SIG-M5 treated with dmso at 0.1 percent for 504 hours (cell line): ENCODE measurements around the gene ADAM19.

ENCODE experiments used
- DNase-seq: peaks from one replicate; lab custom pipeline; 2025; ENCODE audit not compliant: unreplicated experiment; lab: John Stamatoyannopoulos, UW

Gene ADAM19

DNA sequence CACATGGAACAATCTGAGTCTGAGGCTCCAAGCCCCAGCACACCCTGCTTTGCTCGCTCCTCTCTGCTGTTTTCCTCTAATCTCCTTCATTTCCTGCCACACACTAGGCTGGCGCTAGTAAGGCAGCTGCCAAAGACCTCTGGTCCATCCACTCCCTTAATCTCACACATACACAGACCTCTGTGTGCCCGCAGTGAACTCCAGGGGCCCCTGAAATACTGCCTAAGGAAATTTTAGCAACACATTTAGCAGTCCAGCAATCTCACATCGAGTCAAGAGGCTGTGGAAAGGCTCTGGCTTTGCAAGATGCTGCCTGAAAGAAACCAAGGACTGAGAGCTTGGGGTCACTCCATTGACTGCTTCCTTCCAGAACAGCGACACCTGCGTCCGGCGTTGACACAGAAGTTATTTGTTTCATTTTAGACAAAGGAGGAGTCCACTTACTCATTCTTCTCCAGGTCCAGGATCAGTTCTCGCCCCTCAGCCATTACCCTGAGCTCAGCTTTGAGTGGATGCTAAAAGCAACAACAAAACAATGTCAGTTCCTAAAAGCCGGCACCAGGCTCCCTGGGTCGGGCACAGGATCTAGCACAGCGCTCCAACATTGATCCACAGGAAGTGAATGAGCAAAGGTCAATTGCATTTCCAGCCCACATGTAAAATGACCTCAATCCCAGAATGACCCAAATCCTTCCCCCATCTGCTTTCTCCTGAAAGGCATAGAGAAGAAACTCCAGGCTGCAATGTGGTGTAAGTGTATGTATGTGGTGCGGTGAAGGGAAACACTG lies 11.5 kb downstream of the ADAM19 start:
- no peak for DNase-seq

DNA sequence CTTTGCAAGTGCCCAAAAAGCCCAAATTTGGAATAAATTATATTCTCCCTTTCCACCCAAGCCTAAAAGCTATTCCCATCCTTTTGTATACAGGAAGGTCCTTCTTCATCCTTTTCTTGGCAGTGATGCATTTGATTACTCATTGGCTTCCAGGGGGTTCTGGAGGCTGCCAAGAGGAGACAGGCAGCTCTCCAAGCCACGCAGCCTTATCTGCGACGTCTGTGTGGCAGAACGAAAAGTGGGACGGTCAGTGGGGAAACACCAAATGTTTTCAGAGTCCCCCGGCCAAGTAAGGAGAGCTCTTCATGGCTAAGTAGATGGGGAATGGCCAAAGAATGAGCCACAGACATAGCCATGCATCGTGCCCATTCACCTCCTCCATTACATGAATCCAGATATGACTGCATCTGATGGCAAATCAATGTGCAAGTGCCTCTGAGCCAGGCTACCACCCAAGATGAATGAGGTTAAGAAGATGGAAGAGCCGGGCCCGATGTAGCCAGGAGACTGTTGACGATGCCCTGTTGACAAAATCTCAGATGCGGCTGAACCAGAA lies 12.1 kb downstream of the ADAM19 start:
- DNase-seq = no peak

DNA sequence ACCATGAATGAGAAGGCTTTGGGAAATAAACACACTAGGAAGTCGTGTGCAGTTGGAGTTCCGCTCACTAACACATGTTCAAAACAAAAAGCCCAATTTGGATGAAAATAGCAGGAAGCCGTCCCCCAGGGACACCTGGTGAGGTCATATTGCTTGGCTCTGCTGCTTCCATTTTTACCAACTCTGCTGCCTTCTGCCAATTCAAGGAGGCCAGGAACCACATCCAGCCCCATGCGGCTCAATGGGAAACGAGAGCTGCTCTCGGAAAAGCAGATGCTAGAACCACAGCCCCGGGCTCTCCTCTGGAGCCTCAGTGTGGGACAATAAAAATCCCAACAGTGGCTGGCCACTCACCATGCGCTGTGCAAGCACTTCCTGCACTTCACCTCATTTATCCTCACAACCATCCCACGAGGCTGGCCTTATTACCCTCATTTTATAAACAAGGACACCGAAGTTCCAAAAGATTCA lies 13.4 kb downstream of the ADAM19 start:
- no peak for DNase-seq

DNA sequence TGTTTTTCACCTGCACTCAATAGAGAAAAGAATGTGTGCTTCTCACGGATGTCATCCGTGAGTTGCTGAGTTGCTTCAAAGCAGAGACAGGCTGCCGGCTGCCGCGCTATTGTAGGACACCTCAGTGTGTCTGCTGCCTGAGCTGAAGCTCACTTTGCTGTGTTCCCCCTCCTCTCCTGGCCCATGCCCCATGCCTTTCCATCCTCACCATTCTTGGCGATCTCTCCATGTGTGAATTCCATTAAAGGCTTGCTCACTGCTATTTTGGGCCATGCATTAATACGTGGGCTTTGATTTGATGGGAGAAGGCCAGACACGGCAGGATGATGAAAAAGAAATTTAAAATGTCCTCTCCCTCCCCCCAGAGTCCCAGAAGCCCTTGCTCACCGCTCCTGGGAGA lies 14.5 kb downstream of the ADAM19 start:
- no peak for DNase-seq

DNA sequence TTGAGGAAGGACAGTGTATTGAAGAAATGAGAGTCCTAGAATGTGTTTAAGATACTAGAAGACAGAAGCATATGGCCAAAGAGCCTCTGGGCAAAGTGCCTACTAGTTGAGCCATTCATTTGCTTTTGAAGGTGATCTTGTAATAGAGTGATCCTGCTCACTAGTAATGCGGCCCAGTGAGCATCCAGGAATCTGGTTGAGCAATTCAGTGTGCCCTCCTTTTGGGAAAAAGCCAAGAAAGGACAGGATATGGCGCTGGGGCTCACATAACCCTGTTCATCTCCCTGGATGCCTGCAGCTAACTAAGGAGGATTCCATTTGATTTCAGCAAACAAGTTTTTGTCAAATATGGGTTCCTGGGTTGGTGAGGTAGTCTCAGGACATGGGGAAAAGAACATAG lies 16.3 kb downstream of the ADAM19 start:
- no peak for DNase-seq

DNA sequence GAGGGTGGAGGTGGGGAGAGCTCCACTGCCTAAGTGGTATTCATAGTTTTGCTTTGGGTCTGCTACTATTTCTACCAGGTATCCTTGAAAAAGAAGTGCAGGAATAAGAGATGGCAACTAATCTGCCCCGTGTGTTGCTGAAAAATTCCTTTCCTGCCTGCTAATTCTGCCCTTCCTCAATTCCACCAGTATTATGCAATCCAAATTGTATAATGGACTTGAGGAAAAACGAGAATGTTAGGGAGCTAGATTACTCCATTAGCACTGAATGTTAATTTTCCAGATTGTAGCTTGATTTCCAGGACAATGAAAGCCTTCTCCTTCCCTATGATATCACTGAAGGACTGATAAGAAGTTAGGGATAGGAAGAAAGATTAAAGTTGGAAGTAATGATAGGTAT lies 16.9 kb downstream of the ADAM19 start:
- DNase-seq = no peak

DNA sequence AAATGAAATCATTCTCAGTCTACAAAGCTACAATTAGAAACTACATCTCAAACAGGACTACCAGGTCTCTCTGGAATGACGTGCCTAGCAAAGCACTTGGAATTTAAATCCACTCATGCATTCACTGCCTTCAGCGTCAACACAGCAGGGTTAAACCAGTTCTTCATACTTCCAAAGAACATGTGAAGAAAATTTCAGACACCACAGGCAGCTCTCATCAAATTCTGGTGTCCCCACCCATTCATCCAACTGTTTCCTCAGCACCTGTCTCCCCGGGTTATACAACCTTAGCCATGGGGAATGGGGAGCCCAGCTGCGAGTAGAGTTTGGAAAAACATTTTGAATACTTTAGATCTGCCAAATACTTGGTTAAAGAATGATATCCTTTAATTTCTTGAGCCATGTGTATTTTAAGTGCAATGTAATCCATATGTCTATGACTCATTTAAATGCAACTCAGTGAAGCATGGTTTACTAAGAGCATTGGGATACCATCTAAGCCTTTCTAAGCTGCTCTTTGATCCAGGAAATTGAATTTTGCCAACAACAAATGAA lies 17.5 kb downstream of the ADAM19 start:
- DNase-seq = no peak

DNA sequence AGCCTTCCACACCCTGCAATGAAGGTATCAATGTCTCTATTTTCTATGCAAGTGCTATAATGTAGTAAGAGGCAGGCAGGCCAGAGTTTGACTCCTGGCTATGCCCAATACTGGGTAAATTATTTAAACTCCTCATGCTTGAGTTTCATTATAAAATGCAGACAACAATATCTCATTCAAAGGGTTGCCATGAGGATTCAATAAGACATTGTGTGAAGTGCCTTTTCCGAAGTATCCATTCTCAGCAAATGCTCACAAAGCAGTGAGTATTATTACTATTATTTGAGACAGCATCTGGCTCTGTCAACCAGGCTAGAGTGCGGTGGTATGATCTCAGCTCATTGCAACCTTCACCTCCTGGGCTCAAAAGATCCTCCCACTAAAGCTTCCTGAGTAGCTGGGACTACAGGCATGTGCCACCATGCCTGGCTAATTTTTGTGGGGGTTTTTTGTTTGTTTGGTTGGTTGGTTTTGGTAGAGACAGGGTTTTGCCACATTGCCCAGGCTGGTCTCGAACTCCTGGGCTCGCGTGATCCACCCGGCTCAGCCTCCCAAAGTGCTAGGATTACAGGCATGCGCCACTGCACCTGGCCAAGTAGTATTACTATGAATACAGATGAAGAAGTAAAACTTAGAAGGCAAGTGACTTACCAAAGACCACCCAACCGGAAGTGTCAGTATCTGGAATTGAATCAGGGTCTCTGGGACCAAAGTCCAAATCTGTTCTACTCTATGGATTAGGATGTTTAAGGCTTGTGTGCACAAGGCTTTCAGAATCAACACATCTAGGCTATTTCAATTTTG lies 18.8 kb downstream of the ADAM19 start:
- DNase-seq = no peak

DNA sequence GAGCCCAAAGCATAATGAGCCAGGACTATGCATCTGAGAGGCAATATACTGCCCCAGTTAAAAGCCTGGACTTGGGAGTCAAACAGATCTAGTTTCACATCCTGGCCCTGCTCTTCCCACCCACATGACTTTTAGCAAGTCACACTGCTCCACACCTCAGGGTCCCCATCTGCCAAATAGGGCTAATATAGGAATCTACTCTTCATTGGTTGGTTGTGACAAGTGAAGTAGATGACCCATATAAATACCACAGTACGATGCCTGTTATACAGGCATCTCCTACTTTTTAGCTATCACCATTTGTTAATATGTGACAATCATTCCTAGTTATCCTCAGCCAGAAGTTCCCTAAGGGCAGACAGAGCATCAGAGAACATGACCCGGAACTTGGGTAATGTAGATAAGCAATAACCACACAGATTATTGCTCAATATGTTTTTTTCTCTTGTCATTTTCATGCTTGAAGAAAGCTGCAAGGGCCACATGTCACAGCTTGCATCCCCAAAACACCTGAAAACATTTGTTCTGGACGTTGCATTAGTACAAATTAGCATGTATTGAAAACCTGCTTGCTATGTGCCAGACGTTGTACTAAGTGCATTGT lies 20.4 kb downstream of the ADAM19 start:
- DNase-seq = peak; percentile 36

DNA sequence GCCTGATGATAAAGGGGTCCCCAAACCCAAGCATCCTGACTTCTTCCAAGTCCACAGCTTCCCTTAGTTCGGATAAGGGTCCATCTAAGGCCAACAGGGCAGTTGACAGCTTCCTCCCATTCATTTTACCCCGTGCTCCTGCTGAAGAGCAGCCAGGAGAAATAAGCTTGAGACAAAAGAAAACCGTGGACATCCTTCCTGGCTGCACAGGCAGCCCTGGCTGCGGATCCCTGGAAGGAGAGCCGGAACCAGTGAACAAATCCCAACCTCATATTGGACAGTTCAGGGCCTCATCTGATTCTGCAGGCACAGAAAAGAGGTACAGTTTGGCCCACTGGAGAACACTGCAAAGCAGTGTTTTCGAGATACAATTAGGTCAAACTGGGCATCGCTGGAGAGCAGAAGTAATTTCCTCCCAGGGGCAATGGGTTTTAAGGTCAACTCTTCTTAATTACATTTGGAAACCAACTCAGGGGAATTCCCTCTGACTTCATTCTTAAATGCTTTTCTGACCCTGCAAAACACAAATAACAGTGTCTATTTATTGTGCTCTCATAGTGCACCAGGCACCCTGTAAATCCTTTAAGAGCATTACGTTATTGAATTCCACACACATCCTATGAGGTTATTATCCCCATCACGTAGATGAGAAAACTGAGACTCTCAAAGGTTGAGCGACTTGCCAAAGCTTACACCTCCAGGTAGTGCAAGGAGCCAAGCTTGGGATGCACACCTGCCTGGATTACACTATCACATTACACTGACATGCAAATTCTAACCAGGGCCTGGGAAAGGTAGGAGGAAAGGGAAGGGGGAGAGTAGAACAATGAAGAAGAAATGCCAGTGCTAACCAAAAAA lies 21.2 kb downstream of the ADAM19 start:
- no peak for DNase-seq

DNA sequence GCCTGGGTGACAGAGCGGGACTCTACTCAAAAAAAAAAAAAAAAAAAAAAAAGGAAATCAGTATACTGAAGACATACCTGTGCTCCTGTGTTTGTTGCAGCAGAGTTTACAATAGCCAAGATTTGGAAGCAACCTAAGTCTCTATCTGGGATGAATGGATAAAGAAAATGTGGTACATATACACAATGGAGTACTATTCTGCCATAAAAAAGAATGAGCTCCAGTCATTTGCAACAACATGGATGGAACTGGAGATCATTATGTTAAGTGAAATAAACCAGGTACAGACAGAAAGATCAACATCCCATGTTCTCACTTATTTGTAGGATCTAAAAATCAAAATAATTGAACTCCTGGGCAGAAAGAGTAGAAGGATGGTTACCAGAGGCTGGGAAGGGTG lies 22.9 kb downstream of the ADAM19 start:
- DNase-seq = no peak

DNA sequence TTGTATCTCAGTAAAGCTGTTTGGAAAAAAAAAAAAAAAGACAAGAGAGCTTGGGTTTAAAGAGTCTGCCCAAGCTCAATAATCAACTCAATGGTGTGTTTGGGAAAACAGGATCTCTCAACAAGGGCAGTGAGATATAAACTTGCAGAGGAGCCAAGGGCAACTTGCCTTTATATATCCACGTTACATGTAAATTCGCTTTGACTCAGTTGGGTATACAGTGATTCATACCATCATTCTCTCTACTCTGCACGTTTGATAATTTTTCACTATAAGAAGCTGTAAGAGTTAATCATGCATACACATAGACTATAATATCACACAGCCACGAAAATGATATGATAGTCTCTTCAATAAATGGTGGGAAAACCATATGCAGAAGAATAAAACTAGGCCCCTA lies 24.9 kb downstream of the ADAM19 start:
- DNase-seq = no peak

DNA sequence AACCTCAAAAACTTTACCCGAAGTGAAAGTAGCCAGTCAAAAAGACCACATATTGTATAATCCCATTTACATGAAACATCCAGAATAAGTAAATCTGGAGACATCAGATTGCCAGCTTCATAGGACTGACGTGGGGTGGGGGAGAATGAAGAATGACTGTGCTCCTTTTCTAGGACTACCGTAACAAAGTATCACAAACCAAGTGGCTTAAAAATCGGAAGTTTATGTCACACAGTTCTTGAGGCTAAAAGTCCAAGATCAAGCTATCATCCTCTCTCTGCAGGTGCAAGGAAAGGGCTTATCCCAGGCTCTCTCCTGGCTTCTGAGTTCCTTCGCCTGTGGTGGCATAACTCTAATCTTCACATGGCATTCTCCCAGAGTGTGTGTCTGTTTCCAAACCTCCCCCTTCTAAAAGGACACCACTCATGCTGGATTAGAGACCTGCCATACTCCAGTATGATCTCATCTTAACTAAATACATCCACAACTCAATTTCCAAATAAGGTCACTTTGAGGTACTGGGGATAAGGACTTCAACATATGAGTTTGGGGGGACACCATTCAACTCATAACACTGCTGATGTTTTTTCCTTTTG lies 25.5 kb downstream of the ADAM19 start:
- DNase-seq = no peak

DNA sequence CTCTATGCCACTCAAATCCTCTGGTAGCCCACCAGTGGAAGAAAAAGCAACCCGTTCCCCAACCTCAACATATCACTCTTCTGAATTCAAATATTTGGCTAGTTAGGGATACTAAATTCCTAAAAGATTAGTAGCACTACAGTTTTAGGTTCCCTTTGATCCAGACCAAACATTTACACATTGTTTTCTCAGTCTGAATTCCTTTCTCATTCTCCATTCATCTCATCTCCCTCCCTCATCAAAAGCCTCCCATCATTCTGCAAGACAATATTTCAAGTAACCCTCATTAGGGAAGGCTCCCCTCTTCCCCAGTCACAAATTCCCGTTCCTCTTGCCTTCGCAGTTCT lies 26.3 kb downstream of the ADAM19 start:
- DNase-seq = no peak

DNA sequence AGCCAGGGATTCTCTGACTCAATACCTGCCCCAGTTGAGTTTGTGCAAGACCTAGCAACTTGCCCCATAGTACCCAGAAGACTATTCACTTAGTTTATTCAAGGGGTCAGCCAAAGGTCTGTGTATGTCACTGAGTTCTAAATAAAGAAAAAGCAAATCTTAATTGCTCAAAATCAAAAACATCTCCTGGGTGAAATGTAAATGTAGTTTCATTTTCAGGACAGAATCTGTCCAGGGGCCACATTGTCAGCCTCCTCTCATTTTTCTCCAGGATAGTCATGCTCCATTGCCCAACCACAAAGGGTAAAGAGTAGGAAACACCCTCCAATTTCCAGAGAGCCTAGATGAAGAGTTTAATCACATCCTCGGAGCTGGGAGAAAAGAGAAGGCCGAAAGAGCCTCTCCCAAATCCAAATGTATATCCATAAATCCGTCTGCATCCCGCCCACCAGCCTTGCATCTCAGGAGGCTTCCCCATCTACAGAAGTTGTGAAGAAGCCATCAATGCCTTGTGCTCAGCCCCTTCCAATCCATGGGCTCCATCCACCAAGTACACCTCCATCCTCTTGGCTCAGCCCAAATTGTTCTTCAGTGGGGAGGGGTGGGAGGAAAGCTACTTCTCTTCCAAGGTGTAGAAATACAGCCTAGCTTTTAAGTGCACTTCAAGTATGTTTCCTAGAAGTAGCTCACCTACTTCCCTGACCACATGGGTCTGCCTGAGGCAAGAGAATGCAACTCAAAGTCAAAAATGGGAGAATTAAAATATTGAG lies 26.9 kb downstream of the ADAM19 start:
- DNase-seq = no peak

DNA sequence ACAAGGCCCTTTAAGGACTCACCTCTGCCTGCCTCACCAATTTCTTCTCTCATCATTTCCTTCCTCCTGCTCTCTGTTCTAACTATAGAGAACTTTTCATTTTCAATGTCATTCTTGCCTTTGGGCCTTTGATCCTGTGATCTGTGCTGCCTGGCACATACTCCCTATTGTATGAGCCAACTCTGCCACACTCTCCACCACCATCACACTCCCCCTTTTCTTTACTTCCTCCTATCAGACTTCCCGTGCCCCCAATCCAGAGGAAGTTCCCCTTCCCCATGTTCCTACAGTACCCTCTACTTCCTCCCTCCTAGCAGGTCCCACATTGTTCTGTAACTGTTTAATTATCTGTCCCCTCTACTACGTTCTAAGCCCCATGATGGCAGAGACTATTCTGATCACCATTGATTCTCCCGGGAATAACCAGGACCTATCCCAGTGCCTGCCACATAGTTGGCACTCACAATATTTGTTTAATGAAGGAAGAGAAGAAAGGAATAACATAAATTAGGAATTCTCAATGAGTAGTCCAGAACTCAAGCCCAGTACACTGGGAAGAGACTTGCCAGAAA lies 27.5 kb downstream of the ADAM19 start:
- no peak for DNase-seq

DNA sequence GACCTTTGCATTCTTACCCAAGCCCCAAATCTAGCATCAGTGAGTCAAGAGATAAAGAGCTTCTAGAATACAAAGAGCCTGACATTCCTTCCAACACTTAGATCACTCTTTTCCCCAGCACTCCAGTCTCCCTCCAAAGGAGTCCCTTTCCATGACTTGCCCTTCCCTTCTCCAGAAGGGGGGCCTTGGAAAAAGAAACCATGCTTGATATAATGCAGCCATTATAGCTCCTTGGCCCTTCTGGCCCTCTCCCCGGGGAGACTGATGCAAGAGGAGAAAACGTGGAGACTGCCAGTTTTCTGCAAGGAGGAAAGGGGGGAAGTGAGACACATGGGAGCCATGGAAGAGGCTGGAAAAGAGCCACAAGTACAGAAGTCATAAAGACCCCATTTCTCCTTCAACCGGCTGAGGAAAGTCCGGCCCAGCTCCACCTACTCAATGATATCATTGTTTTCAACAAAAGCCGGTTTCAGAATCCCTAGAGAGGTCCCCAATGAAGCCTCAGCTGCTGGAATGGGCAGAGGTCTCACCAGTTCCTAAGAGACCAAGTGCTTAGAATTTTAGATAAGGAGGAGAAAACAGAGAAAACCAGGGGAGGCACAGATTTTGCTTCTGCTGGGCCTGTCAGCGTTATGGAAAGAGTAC lies 29.0 kb downstream of the ADAM19 start:
- DNase-seq = no peak

DNA sequence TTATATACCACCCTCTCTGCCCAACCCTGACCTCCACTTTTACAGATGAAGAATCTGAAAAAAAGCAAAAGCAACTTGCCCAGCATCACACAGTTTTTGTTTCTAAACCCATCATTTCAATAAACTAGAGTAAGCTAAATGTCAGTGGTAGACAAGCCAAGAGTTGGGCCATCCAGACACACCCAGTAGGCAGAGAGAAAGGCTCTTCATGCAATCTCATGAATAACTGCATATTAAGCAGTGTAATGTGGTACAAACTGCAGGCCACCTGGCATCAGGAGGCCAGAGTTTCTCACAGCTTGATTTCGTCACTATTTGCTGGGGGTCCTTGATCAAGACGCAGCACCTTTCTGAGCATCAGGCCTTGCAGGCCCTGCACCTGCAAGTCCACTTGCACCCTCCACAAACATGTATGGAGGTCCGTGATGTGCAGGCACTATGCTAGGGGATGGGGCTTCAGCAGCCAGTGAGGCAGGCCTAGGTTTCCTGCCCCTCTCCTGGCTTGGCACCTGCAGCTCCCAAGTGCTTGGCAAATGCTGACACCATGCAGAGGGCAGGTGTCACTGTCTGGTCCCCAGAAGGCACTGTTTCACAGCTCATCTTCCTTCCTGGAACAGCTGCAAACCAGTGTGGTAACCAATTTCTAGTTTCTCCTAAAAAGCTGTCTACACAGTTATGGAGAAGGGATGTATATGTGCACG lies 29.8 kb downstream of the ADAM19 start:
- no peak for DNase-seq
